Activated T-cell treated with anti-CD3 and anti-CD28 coated beads for 4 hours (primary cell): ENCODE results near the gene INTS4.
"Not testable (repeated sequence)": the region's sequence is repeated elsewhere in the genome, so short reads cannot be mapped to it uniquely, and the experiment has no call there.

ENCODE experiments used
- DNase-seq: peaks from one replicate; pipeline ENCODE4 v3.0.0-alpha.2; 2020

INTS4 gene

DNA sequence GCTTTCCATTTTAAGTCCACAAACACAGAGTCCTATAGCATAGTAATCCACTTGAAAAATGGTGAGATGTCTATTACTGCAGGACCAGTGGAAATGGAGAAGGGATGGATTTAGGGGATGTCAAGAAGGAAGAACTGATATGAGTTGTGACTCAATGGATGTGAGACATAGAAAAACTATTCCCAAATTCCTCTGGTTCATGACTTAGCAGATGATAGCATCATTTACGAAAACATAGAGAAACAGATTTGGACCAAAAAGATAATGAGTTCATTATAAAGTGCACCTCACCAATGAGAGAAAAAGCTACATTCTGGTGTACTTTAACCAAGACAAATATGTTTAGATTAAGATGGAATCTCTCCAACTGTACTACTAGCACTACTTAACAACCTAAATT lies 51.2 kb downstream of the INTS4 start:
- not testable (repeated sequence) for DNase-seq

DNA sequence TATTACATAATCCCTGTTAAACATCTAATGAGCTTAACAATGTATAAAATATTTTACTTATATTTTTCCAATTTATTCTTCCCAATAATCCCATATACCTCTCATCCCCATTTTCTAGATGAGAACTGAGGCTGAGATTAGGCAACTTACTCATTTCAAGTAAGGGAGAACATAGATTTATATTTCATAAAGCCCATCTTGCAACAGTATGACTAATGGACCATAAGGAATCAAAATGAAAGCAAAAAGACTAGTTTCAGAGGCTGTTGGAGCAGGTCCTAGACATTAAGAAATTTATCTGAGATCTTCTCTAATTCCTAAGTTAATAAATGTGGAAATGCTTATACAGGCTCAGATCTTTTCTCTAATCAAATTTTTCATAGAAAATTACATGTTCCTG lies 52.0 kb downstream of the INTS4 start:
- not testable (repeated sequence) for DNase-seq

DNA sequence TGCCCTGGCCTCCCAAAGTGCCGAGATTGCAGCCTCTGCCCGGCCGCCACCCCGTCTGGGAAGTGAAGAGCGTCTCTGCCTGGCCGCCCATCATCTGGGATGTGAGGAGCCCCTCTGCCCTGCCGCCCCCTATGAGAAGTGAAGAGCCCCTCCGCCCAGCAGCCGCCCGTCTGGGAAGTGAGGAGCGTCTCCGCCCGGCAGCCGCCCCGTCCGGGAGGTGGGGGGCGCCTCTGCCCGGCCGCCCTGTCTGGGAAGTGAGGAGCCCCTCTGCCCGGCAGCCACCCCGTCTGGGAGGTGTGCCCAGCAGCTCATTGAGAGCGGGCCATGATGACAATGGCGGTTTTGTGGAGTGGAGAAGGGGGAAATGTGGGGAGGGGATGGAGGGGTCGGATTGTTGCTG lies 60.9 kb downstream of the INTS4 start:
- not testable (repeated sequence) for DNase-seq

DNA sequence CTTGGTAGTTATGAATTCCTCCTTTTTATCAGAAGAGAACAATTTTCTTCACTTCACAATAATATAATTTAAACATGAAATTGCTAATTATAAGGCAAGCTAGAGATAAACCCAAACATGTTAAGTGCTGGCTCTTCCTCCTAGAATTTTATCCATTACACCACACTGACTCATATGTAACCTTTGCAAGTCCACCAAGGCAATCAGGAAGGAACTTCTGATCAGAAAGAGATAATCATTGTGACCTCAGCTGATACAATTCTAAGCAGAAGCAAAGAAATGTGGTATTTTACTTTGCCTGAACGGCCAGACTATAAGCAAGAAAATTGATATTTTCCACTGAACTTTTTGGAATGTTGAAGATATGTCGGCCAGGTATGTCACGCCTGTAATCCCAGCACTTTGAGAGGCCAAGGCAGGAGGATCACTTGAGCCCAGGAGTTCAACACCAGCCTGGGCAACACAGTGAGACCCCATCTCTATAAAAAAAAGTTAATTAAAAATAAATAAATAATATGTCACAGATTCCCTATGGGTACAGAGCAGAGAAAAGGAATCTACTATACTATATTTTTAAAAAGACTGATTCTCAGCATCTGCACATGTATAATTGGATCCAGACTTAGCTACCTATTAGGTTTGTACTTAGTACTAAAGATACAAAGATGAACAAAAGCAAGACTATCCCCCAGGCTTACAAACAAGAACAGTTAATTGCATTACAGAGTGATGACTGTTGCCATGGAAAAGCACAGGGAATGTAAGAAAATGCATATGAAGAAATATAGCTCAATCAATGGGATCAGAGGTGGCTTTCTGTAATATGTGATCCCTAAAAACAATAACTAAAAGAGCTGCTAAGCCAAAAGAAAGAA lies 63.9 kb downstream of the INTS4 start:
- DNase-seq = not testable (repeated sequence)

DNA sequence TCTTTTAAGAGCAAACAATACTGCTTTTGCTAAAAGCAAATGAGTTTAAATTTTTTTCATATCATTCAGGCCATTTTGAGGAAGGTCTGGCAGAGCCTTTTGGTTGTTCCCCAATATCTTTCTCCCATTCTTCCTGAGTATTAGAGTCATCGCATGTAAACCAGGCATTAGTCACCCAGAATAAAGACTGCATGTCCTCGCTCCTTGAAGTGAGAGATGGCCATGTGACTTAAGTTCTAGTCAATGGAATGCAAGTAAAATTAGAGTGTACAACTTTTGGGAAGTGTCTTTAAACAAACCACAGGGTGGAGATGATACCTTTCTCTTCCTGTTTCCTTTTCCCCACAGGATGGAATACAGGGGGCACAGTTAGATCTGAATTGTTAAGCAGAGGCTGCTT lies 76.8 kb downstream of the INTS4 start:
- DNase-seq = not testable (repeated sequence)

DNA sequence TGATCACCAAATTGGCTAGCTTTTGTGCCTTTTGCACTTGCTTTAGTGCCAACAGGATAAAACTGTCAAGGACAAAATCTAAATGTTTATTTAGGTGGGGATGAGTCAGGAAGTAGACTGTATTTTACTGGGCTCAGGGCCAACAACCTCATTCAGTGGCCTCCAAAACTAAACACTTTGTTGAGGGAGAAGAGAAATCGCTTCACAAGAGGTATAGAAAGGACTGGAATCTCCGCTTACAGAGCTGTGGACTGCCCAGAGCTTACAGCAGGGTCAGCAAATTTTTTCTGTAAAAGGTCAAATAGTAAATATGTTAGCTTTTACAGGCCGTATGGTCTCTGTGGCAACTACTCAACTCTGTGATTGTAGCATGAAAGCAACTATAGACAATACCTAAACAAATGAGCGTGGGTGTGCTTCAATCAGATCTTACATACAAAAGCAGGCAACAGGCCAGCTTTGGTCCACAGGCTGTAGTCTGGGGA lies 80.1 kb downstream of the INTS4 start:
- not testable (repeated sequence) for DNase-seq

DNA sequence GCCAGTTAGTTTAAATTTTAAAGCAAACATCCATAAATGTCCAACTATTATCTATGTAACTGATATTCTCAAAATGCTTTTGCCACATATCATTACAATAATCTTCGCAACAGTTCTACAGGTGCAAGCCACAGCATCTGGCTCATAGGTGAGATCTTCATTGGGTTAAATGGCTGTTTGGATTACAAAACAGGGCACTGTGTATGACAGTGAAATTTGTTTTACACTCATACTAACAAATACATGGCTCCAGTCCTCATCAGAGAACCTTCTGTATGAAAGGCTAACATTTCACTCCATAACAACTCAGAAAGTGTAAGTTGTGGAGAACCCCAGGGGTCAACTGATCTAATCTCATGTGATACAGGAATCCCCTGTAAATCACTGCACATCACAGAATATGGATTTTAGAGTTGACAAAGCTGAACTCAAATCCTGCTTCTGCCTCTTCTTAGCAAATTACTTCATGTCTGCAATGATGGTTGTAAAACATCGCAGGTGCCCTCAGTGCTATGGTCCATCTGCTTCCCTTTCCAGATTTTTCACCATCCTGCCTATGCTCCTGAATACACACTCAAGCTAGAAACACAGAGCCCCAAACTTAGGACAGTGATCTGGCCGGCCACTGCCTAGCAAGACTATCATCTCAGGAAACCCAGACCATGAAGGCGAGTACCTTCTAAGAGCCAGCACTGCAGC lies 80.7 kb downstream of the INTS4 start:
- DNase-seq = not testable (repeated sequence)

DNA sequence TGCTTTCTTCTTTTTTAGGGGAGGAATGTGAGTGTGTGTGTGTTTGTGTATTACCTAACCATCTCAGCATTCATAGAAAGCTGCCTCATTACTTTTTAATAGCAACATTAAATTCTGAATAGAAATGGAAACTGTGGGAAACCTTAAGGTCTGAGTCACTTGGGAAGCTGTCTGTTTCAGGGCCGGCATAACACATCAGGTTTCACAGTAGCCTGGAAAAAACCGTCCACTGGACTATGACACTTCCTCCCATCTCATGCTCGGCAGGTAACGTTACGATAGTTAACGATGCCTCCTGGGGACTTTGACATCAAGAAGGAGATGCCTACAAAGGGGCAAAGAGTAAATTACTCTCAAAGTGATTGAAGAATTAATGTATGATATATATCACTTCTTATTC lies 83.6 kb downstream of the INTS4 start:
- not testable (repeated sequence) for DNase-seq

DNA sequence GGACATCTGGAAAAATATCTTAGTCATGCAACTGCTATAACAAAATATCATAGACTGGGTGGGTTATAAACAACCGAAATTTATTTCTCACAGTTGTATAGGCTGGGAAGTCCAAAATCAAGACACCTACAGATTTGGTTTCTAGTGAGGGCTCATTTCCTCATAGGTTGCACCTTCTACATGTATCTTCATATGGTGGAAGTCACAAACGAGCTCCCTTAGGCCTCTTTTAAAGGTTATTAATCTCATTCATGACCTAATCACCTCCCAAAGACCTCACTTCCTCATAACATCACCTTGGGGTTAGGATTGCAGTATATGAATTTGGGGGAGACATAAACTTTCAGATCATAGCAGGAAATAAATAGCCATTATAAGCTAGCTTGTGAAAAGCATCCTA lies 85.2 kb downstream of the INTS4 start:
- no peak for DNase-seq

DNA sequence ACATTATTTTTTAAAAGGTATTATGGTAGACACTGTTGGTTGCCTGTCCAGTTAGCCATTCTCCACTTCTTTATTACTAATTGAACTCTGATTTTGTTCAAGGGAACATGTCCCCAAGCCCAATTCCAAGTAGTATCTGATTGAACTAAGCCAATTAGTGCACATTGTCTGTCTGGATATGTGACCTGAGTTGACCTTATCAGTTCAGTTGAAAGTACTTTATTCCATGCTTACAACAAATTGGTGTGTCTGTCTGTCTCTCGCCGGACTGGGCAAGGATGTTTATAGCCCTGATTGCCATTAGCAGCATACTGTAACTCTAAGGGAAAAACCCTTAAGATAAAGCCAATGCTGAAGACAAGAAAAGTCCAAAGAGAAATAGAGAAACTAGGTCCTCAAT lies 85.6 kb downstream of the INTS4 start:
- DNase-seq = no peak

DNA sequence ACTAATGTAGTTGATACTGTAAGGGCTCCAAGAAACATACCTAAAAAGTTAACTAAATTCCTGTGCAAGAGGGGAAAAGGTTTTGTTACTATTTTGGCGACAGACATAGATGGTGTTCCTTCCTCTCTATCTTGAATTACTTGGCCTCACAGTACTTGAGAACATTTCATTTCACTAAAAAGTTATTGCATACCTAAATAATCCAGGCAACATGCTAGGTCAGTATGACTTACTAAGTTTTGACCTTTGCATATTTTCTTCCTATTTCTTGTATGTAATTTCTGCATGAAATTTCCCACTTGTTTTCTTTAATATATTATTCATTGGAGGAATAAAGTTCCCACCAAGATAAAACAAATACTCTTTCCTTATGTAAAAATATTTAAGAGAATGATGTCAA lies 99.5 kb downstream of the INTS4 start:
- DNase-seq = not testable (repeated sequence)

DNA sequence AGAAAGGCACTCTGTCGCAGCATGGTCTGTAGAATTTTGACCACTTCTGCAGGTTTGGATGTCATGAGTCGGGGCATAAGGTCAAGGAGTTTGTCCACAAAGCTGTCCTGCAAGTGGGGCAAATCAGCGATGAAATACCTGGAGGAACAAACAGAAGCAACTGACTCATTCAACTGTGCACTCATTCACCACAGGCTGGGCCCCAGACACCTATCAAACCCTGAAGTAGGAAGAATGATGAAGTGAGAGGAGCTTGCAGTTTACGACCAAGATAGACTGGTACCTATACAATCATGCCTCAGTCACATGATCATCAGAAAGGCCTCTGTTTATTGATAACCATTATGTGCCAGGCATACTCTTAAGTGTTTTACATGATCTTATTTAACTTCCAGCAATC lies 102.8 kb downstream of the INTS4 start:
- DNase-seq = not testable (repeated sequence)

DNA sequence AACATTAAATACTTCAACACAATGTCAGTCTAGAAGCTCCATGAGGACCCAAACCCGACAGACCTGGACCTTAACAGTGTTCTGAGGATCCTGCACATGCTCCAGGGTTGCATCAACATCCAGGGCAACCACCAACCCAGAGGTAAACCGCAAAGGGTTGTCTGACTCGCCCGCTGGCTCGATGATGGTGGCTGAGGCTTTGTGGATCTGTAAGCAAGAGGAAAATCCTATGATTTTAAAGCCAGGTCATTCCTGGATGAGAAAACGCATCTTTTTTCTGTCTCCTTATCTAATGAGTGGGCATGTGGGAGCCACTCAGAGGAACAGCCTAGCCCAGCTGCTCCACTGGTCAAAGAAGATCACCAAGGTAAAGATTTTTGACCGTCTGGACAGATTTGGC lies 103.2 kb downstream of the INTS4 start:
- DNase-seq = not testable (repeated sequence)

DNA sequence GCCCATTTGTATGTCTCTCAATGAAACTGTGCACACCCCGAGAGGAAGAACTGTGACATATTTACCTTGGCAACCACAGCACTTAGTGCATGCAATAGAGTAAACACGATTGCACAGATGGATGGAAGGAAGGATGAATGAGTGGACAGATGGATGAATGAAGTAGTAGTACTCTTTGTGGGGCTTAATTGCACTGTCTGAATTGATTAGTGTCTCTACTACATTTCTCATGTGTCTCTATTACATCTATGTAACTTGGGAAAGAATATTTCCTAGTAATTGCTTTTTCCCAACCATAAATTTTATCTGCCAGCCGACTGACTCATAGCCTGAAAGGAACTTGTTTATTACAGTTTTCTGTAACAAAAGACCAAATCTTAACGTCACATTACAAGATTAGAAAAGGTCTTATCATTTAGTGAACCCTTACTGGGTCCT lies 103.8 kb downstream of the INTS4 start:
- not testable (repeated sequence) for DNase-seq

DNA sequence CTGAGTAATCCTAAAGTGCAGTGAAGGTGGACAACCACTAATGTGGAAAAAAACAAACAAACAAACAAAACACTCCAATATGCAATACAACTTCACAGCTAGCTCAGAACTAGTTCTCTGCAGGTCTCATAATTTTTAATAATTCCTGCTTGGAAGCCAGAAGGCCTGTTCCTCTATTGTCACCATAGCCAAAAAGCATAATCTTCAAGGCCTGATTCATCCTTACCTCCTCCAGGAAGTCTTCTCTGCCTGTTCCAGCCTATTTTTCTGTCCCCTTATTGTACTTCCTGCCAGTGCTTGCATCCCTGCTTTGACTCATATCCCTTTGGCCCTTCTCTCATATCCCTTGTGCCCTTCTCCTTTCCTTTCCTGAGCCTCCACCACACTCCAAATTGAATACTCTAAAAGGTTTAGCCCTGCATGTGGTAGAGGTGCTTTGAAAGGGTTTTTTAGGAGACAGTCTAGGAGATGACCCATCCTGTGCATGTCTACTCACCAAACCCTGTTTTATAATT lies 104.3 kb downstream of the INTS4 start:
- DNase-seq = not testable (repeated sequence)

DNA sequence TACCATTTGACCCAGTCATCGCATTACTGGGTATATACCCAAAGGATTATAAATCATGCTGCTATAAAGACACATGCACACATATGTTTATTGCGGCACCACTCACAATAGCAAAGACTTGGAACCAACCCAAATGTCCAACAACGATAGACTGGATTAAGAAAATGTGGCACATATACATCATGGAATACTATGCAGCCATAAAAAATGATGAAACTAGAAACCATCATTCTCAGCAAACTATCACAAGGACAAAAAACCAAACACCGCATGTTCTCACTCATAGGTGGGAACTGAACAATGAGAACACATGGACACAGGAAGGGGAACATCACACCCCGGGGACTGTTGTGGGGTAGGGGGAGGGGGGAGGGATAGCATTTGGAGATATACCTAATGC lies 105.4 kb downstream of the INTS4 start:
- DNase-seq = not testable (repeated sequence)

DNA sequence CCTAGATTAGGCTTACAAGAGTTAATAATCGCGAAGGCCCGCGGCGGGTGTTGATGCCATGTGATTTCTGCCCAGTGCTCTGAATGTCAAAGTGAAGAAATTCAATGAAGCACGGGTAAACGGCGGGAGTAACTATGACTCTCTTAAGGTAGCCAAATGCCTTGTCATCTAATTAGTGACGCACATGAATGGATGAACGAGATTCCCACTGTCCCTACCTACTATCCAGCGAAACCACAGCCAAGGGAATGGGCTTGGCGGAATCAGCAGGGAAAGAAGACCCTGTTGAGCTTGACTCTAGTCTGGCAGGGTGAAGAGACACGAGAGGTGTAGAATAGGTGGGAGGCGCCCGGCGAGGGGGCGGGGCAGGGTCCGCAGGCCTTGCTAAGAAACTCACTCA lies 108.1 kb downstream of the INTS4 start:
- DNase-seq = no peak

DNA sequence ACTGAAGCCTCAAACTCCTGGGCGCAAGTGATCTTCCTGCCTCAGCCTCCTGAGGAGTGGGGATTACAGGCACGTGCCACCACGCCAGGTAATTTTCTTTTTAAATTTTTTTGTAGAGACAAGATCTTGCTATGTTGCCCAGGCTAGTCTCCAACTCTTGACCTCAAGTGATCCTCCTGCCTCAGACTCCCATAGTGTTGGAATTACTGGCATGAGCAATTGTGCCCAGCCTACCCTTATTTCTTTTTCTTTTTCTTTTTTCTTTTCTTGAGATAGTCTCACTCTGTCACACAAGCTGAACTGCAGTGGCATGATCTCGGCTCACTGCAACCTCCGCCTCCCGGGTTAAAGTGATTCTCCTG lies 109.7 kb downstream of the INTS4 start:
- no peak for DNase-seq

DNA sequence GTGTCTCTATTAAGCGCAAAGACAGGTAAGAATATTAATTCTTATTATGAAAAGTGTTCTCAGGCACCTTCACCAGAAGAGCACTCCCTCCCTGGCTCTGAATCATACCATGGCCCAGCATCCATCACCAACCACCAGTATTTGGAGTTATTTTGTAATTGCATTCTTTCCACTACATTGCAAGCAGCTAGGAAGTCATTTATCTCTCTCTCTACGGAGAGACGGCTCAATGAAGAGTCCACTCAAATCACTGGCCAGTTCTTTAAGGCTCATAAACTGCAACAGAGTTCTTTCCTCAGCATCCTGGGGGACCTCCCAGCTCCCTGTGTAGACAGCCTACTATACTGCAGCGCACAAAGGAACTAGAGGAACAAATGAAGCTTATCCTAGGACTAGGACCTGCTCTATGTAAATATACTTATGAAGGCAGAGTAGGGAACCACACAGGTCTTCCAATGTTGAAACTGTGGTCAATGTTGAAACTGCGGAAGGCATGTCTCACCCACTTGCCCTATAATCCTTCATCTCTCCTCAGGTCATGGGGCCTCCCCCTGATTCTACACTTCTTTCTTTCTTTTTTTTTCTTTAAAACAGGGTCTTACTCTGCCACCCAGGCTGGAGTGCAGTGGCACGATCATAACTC lies 110.2 kb downstream of the INTS4 start:
- no peak for DNase-seq

DNA sequence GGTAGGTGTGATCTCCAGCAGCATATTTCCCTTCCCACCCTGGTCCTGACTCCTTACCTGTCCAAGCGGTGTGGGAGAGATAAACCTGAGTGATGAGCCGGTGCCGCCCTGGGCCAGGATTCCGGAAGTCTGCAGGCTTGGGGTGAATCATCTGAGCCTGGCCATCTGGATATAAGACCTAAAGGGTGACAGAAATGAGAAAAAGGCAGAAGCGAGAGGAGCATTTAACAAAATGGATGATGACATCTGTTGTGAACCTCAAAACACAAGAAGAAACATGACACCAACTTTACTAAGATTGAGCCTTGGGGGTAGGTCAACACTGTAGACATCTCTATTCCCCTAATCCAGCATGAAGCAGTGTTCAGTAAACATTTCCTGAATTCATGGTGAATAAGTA lies 110.7 kb downstream of the INTS4 start:
- no peak for DNase-seq

DNA sequence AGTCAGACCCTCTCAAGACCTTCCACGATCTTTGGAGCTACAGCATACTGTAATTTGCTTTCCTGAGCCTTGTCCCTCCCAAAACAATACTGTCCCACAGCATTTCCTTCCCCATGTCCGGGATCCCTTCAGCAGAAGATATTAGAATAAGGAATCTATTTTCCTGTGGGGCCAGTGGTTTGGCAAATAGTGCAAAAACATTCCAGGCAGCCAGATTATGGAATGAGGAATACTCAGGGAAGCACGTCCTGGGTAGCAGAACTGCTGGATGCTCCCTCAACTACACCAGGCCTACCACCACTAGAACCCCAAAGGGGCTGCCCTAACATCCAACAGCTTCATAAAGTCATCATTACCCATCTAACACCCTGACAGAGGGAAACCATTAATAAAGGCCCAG lies 112.1 kb downstream of the INTS4 start:
- no peak for DNase-seq

DNA sequence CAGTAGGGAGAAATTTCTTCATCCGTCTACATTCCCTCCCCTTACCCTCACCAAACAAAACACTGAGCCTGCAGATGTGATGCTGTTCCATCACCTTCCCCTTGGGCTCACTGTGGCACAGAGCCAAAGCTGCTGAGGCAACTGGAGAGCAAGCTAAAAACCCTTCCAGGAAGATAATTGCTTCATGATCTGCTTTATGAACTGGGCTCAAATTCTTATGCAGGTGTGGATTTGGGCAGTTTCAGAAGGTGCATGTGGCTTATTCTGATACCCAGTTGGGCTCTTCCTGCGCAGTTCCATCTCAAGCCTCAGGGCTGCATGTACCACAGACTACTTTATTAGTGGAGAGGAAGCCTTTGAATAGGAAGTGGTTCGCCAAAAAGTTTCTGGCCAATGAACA lies 115.2 kb downstream of the INTS4 start:
- no peak for DNase-seq

DNA sequence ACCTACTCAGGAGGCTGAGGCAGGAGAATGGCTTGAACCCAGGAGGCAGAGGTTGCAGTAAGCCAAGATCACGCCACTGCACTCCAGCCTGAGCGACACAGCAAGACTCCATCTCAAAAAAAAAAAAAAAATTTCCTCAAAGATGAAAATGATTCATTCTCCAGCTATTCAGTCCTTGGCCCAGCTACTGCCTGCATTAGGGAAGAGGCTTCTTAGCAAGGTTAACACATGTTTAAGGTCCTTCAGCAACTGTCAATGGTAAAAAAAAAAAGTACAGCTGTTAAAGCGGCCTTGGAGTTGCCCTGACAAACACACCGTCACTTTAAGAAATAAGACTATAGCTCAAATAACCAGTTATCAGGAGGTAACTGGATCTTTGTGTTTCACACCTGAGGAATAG lies 116.2 kb downstream of the INTS4 start:
- DNase-seq = not testable (repeated sequence)
